ENCODE results near the gene CFAP91. TPM values are rescaled to one million over a fixed set of nuclear protein-coding genes. Genes with fewer than 3 reads are reported as not detected.

CFAP91 gene
- total RNA-seq, 2 experiments from 2014 or later = not detected

DNA sequence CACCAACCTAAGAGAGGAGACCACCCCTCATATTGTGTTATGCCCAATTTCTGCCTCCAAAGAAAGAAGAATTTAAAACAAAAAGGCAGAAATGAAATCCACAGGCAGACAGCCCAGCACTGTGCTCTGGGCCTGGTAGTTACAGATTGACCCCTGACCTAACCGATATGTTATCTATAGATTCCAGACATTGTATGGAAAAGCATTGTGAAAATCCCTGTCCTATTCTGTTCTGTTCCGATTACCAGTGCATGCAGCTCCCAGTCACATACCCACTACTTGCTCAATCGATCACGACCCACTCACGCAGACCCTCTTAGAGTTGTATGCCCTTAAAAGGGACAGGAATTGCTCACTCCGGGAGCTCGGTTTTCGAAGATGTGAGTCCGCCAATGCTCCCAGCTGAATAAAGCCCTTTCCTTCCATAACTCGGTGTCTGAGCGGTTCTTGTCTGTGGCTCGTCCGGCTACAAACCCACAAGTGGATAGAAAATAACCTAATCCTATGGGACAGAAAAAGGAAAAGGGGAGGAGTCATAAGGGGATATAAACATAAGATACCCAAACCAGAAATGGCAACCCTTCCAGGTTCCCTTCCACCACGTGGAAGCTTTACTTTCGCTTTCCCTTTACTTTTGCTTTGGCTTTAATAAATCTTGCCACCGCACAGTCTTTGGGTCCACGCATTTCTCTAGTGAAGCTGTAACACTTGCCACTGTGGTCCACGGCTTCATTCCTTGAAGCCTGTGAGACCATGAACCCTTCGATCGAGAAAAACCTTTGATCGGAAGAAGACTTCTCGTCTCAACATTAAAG is 1.7 kb upstream of the CFAP91 start:
- TF ChIP-seq, protein P1, sequence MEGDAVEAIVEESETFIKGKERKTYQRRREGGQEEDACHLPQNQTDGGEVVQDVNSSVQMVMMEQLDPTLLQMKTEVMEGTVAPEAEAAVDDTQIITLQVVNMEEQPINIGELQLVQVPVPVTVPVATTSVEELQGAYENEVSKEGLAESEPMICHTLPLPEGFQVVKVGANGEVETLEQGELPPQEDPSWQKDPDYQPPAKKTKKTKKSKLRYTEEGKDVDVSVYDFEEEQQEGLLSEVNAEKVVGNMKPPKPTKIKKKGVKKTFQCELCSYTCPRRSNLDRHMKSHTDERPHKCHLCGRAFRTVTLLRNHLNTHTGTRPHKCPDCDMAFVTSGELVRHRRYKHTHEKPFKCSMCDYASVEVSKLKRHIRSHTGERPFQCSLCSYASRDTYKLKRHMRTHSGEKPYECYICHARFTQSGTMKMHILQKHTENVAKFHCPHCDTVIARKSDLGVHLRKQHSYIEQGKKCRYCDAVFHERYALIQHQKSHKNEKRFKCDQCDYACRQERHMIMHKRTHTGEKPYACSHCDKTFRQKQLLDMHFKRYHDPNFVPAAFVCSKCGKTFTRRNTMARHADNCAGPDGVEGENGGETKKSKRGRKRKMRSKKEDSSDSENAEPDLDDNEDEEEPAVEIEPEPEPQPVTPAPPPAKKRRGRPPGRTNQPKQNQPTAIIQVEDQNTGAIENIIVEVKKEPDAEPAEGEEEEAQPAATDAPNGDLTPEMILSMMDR (IDR thresholded peaks at IDR 0.05) = no peak
- ATAC-seq = peak; percentile 25
- H3K36me3 Mint-ChIP-seq (ENCODE audit: low read depth) = peaks cover 5% of the 10 kb centered on the region
- POLR2A ChIA-PET = interaction anchor here (0.7 to 1.3 kb wide), 2 partner anchors 24 to 26 kb away, joined by 3 to 5 read pairs; partner anchors contain the start of gene COX17
- H3K4me1 Mint-ChIP-seq (ENCODE audit: low read depth) = peaks cover 38% of the 10 kb centered on the region
- peak overlapping the region; percentile 95 for H3K27ac Mint-ChIP-seq
- H3K9me3 Mint-ChIP-seq = peaks cover 5% of the 10 kb centered on the region
- CTCF ChIA-PET = interaction anchor here (3.9 kb wide), 1 partner anchor 11 kb away, joined by 22 read pairs; no protein-coding TSS in a partner anchor
- intact Hi-C loops (cut with micrococcal nuclease) = no loop called here
- peaks cover 4% of the 10 kb centered on the region for H3K27me3 Mint-ChIP-seq
- no peak overlapping the region for H3K4me3 Mint-ChIP-seq
- DNase-seq = peak; percentile 22

DNA sequence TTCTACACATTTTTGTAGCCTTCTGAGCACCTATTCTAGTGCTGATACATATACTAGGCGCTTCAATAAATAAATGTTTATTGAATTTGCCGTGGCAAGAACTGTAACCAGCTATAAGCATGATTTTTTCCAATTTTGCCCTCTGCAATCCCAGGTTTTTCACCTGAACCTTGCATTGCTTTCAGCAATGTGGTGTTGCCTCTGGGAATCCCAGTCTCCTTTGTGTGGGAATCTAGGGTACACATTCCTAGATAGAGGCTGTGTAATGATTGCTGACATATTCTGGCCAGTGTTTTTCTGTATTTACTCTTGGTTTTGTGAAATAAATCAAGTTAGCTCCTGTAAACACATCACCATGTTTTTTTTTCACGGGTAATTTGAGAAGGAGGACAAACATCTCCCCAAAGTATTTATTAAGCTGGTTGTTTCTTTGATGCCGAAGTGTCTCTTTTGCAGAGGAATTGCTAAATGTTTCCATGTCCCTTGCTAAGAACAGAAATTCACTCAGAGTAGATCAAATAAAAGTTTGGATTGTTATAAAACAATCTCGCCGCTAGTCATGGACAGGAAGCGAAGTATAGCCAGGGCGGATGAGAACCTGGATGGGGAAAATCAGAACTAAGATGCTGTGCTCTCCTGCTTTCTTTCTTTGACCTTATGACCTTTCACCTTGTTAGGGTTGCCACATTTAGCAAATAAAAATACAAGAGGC is 1.2 kb downstream of the CFAP91 start:
- intact Hi-C loops (cut with micrococcal nuclease) = no loop called here
- Mint-ChIP-seq H3K36me3 (ENCODE audit: low read depth) (peaks cover 5% of the 10 kb centered on the region), H3K4me1 (ENCODE audit: low read depth) (peaks cover 36% of the 10 kb centered on the region), H3K27ac (no peak overlapping the region), H3K9me3 (peaks cover 5% of the 10 kb centered on the region), H3K4me3 (peak overlapping the region; percentile 67), H3K27me3 (peaks cover 4% of the 10 kb centered on the region)
- no peak for ATAC-seq
- no peak for DNase-seq
- POLR2A ChIA-PET = no interaction called here
- CTCF ChIA-PET = interaction anchor here (0.7 to 2.2 kb wide), 3 partner anchors 8 to 25 kb away, joined by 3 to 5 read pairs (median 3); no protein-coding TSS in a partner anchor
- TF ChIP-seq, protein P1 (IDR thresholded peaks at IDR 0.05) = no peak

DNA sequence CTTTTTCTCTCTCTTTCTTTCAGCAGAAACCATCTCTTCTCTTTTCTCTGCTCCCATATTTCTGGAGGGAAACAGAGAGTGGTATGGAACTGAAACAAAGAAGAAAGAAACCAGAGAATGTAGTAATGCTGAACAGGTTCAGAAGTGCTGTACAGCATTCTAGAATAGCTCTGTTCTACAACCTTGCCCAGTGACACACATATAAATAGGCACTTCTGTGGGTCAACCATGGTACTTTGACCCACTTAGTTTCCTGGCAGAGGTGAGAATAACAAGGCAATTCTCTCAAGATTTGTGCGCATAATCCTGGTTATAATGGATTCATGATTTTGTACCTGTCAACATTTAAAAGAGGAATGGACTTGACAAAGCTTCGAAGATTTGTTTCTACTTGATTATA is 12.3 kb downstream of the CFAP91 start:
- DNase-seq (no peak), ATAC-seq (no peak)
- no peak overlapping the region for H3K27ac Mint-ChIP-seq
- no peaks in the 10 kb centered on the region for H3K27me3 Mint-ChIP-seq
- no peak overlapping the region for H3K4me3 Mint-ChIP-seq
- ChIA-PET POLR2A (no interaction called here), CTCF (interaction anchor here (1.2 to 2.3 kb wide), 3 partner anchors 9 to 21 kb away, joined by 4 to 7 read pairs (median 5); no protein-coding TSS in a partner anchor)
- no peaks in the 10 kb centered on the region for H3K9me3 Mint-ChIP-seq
- H3K36me3 Mint-ChIP-seq (ENCODE audit: low read depth) = no peaks in the 10 kb centered on the region
- intact Hi-C loops (cut with micrococcal nuclease) = no loop called here
- TF ChIP-seq, protein P1 (IDR thresholded peaks at IDR 0.05) = no peak
- no peaks in the 10 kb centered on the region for H3K4me1 Mint-ChIP-seq (ENCODE audit: low read depth)

DNA sequence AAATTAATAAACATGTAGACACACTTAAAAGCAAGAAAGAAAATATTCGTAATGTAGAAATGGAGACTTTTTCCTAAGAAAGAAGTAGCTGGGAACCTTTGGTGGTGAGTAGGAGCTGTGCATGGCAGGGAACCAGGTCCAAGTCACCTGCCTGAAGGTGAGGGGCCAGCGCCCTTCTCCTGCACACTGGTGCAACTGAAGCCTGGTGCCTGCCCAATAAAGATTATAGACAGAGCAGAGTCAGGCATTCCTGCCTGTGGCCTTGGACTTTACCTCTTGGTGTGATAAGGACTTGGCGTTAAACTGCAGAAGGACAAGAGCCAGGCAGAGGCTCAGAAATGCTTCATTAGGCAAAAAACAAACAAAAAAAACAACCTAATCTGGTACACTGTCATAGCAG is 14.2 kb downstream of the CFAP91 start:
- CTCF ChIA-PET = interaction anchor here (1.5 kb wide), 1 partner anchor 9 kb away, joined by 3 read pairs; no protein-coding TSS in a partner anchor
- no peak overlapping the region for H3K4me3 Mint-ChIP-seq
- TF ChIP-seq, protein P1 (IDR thresholded peaks at IDR 0.05) = no peak
- intact Hi-C loops (cut with micrococcal nuclease) = no loop called here
- no peak for ATAC-seq
- H3K9me3 Mint-ChIP-seq = no peaks in the 10 kb centered on the region
- H3K27ac Mint-ChIP-seq = no peak overlapping the region
- no peaks in the 10 kb centered on the region for H3K27me3 Mint-ChIP-seq
- no peak for DNase-seq
- H3K36me3 Mint-ChIP-seq (ENCODE audit: low read depth) = no peaks in the 10 kb centered on the region
- H3K4me1 Mint-ChIP-seq (ENCODE audit: low read depth) = no peaks in the 10 kb centered on the region
- POLR2A ChIA-PET = no interaction called here

All from activated CD8-positive, alpha-beta T cell treated with anti-CD3 and anti-CD28 coated beads for 36 hours (primary cell).